ENCODE data around the gene AP1M1. TPM values are rescaled to one million over a fixed set of nuclear protein-coding genes. Genes with fewer than 3 reads are reported as not detected.
A peak's percentile ranks its signal among the peaks of the same experiment; 100 is the strongest.

Gene AP1M1
- polyA plus RNA-seq, 1 donor, result 49.9 TPM

GRCh38 chr19:16185768-16186123, 12.0 kb upstream of the AP1M1 start:
- DNase-seq, result peak; percentile 23

- DNase-seq, result no peak
Observed at GRCh38 chr19:16188521-16188920, 9.2 kb upstream of the AP1M1 start.

GRCh38 chr19:16190198-16190597, 7.5 kb upstream of the AP1M1 start:
- no peak for DNase-seq

GRCh38 chr19:16190736-16191135, 7.0 kb upstream of the AP1M1 start:
- no peak for DNase-seq

GRCh38 chr19:16191216-16191908, 6.3 kb upstream of the AP1M1 start:
- DNase-seq, result no peak

GRCh38 chr19:16193466-16193865, 4.2 kb upstream of the AP1M1 start:
- DNase-seq, result no peak

GRCh38 chr19:16197188-16197621, 506 bp upstream of the AP1M1 start:
- DNase-seq, result no peak

GRCh38 chr19:16198370-16198651, 600 bp downstream of the AP1M1 start:
- DNase-seq, result no peak

- DNase-seq, result no peak
Observed at GRCh38 chr19:16199275-16199932, 1.7 kb downstream of the AP1M1 start.

GRCh38 chr19:16200038-16201010, 2.6 kb downstream of the AP1M1 start:
- DNase-seq, result no peak

GRCh38 chr19:16201011-16201391, 3.3 kb downstream of the AP1M1 start:
- DNase-seq, result no peak

- no peak for DNase-seq
Observed at GRCh38 chr19:16202320-16203255, 4.9 kb downstream of the AP1M1 start.

- DNase-seq, result no peak
Observed at GRCh38 chr19:16203256-16204004, 5.7 kb downstream of the AP1M1 start.

GRCh38 chr19:16204005-16204294, 6.2 kb downstream of the AP1M1 start:
- no peak for DNase-seq

- no peak for DNase-seq
Observed at GRCh38 chr19:16205205-16206045, 7.7 kb downstream of the AP1M1 start.

- no peak for DNase-seq
Observed at GRCh38 chr19:16206046-16206605, 8.4 kb downstream of the AP1M1 start.

GRCh38 chr19:16206637-16207036, 8.9 kb downstream of the AP1M1 start:
- no peak for DNase-seq

GRCh38 chr19:16207063-16207462, 9.4 kb downstream of the AP1M1 start:
- no peak for DNase-seq

- DNase-seq, result no peak
Observed at GRCh38 chr19:16207490-16208025, 9.8 kb downstream of the AP1M1 start.

GRCh38 chr19:16208064-16208759, 10.5 kb downstream of the AP1M1 start:
- no peak for DNase-seq

All from hindlimb muscle (tissue), 1 donor.